Fibroblast of lung (primary cell): ENCODE data around the gene ETNK2.

Source experiments
- CTCF ChIP-seq, 2 donors: IDR thresholded peaks in 1 of 2; conservative IDR thresholded peaks in 1 of 2; 1 replicate in 1 of 2; 2 replicates in 1 of 2; pipeline ENCODE4 v1.5.1; 2011 to 2012; ENCODE audit warnings: low read length in 2 of 2, control low read depth in 1 of 2, inconsistent platforms in 1 of 2, low read depth in 1 of 2, mild to moderate bottlenecking in 1 of 2
- EZH2 ChIP-seq: IDR thresholded peaks from 2 replicates; pipeline ENCODE4 v1.5.1; 2012; ENCODE audit warnings: low read length, control low read depth, mild to moderate bottlenecking; ENCODE audit errors: missing control alignments

DNA sequence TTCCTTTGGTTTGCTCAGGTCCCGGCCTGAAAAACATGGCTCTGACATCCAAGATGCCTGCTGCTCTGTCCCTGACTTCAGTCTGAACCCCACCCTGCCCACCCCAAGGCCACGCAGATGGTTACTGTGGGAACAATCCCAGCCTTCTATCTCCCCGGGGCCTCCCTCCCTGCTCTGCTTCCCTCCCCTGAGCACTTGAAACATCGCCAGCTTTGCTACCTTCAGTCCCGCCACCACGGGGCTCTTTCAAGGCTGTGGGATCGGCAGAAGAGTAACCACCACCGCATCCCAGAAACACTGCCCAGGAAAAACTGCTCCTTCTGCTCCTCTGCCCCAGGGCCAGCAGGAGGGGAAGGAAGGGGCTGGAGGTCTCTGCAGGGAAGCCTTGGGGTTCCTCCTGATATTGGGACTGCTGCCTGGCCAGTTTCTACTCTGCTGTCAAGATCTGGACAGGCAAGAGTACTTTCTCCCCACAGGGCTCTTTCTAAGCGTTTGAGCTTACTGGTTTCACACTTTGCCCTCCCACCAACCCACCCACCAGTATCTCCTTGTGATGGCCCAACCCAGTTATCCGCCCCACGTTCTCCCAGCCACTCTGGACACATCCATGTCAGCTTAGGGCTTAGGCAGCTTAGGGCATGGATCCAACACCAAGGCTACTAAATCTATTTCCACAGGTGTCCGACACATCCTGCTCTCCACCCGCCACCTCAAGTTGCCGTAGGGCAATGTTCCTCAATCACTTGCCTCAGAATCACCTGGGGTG, 8.4 kb downstream of the ETNK2 start:
- TF ChIP-seq EZH2 (no peak), CTCF (conservative IDR thresholded peaks at IDR 0.05 in 1 of 2, IDR thresholded peaks at IDR 0.05 in 1 of 2; ENCODE audit: low read depth in 1 of 2, low read length in 2 of 2) (no peak)
